GM19238 (cell line): Measurements from ENCODE around the gene SLC22A16.

ENCODE experiments used
- DNase-seq: peaks from one replicate; pipeline ENCODE4 v3.0.0; 2011; ENCODE audit warnings: low spot score; ENCODE audit not compliant: insufficient read length

SLC22A16 gene

GRCh38 chr6:110404607-110405006 is 71.8 kb downstream of the SLC22A16 start:
- no peak for DNase-seq

GRCh38 chr6:110401585-110402176 is 74.7 kb downstream of the SLC22A16 start:
- DNase-seq = no peak

DNA sequence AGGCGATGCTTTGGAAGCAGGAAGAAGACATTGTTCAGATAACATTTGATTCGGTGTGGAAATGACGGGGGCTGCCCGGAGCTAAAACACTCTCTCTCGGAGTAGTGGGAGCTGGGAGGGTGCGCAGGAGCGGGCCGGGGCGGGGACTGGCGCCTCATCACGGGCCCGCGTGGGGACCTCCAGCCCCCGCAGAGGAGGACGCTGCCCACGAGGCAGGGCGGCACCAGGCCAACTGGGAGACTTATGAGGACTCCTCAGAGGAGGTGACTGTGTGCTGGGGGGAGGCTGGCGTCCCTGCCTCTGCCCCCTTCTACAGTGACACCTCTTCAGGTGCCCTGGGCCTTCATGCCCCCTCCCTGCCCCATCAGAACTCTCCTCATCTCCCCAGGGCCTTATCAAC is 76.2 kb downstream of the SLC22A16 start:
- no peak for DNase-seq

DNA sequence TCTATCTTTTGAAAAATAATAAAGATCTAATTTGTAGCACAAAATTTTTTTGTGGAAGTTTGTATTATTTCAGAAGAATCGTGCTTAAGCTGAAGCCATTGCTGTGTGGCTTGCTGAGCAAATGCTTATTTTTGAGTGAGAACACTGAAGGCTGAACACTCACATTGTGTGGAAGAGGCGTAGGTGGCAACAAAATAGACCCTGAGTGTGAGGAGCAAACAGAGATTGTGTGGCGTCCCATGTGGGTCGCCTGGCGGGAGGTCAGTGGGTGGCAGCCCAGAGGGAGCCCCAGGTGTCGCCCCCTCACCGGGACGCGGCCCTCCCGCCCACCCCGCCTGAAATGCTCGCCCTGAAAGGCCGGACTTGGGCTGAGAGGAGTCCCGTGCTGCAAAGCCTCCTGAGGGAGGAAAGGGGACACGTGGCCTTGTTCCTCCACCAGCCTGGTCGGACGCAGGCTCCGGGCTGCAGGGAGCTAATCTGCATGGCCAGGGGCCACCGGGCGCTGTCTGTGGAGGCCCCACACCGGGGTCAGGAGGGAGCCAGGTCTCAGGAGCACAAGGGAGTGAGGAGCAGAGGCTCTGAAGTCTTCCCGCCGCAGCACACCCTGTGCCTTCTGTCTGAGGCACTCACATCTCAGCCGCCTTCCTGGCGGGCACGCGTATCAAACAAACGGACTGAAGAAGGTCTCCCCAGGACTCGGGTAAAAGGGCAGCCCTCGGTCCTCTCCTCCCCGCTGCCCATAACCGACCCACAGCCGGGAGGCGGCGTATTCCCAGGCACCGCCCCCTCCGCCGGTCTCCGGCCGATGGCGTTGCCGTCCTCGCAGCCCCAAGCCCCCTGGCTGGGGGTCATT is 77.0 kb downstream of the SLC22A16 start:
- no peak for DNase-seq

DNA sequence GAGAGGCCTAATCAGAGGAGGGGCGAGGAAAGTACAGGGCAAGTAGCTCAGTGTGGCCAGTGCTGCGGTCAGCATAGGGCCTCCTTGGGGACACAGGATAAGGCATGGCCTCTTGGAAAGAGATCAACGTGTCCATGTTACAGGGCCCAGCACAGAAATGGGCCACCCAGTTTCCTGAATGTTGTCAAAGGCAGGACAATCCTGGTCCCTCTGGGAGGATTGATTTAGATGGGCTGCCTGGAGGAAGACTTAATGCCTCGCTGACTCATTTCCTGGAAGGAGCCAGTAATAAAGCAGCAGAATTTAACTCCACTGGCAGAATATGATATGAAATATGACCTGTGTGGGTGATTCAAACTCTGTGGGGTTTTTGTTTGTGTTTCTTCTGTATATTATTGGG is 77.6 kb downstream of the SLC22A16 start:
- no peak for DNase-seq

- DNase-seq = no peak
Observed at GRCh38 chr6:110395221-110395620, 81.2 kb downstream of the SLC22A16 start.

GRCh38 chr6:110394409-110394808 is 82.0 kb downstream of the SLC22A16 start:
- DNase-seq = no peak

DNA sequence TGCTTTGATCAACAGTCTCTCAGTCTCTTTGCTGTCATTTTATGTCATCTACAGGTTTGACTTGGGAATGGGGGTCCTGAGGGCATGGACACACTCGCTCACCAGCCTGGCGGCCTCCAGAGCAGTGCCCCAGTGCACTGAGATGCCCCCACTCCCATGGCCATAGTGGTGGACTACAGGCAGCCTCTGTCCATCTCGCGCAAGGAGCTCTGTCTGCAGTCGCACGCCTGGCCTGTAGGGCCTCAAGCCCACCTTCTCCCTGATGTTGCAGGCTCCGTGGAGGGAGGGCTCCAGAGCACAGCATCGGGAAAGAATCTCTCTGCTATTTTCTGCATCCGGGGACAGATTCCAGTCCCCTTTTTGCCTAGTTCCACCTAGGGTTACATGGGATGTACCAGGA is 83.7 kb downstream of the SLC22A16 start:
- no peak for DNase-seq

- DNase-seq = no peak
Observed at GRCh38 chr6:110390404-110390803, 86.0 kb downstream of the SLC22A16 start.

- DNase-seq = no peak
Observed at GRCh38 chr6:110389689-110390382, 86.6 kb downstream of the SLC22A16 start.

DNA sequence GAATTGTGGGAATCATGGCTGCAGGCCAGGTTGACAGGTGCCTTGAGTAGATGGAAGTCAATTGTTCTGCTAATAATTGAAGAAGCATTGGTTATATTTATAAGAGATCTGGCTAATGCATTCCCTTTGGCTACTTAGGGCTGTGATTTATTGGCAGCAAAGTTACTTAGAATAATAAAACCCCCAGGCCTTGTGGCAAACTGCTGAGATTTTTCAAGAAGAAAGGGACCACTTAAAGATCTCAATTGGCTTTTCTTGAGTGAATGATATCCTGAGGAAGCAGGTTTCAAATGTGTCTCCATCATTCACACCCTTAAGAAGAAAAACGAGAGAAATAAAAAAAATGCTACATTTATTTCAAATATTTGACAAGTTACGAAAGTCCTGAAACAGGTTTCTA is 88.4 kb downstream of the SLC22A16 start:
- DNase-seq = no peak

DNA sequence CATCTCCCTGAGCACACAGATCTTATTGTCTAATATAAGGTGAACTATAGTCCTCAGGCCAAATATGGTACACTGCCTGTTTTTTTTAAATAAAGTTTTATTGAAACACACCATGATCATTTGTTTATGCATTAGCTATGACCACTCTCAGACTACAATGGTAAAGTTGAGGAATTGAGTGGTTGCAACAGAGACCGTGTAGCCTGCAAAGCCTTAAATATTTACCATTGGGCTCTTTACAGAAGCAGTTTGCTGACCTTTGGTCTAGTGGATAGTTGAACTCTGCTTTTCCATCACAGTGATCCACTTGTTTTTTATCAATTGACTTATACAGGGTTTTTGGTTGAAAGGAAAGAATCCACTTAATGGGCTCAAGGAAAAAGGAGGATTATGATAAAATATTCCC is 91.0 kb downstream of the SLC22A16 start:
- DNase-seq = no peak

DNA sequence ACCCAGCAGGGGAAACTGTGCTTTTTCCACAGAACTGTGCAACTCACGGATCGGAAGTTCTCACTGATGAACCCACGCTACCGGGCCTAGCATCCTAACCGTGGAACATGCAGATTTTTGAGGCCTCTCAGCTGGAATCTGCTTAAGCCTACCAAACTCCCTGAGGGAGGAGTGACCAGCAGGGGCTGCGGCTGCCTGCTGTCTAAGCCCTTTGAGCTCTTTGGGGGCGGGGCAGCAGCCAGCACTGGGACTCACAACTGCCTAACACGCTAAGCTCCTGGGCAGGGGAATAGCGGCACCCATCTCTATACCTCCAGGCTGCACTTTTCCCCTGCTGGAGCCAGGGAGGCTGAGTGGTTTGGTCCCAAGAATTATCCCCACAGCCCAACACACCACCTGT is 97.9 kb downstream of the SLC22A16 start:
- DNase-seq = no peak
